ENCODE measurements around the gene SLFN13. TPM values are rescaled to one million over a fixed set of nuclear protein-coding genes. Genes with fewer than 3 reads are reported as not detected.

The SLFN13 gene
- total RNA-seq, 1 donor from 2014 or later: 25.7 TPM

DNA sequence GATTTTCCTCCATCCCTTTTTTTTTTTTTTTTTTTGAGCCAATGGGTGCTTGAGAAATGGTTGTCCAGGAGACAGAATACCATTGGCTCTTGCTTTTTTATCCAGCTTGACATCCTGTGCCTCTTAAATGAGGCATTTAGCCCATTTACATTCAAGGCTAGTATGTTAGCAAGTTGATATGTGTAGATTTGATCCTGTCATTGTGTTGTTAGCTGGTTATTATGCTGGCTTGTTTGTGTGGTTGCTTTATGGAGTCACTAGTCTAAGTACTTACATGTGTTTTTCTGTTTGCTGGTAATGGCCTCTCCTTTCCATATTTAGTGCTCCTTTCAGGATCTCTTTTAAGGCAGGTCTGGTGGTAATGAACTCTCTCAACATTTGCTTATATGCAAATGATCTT, 61.1 kb downstream of the SLFN13 start:
- intact Hi-C loops (cut with DNase I): no loop called here
- no peak for ATAC-seq
- no peak overlapping the region for H3K27ac ChIP-seq

More for the DNA sequence above, 61.1 kb downstream of the SLFN13 start:
- Histone ChIP-seq H3K27me3 (no peaks in the 10 kb centered on the region), H3K9me3 (no peaks in the 10 kb centered on the region), H3K36me3 (no peaks in the 10 kb centered on the region), H3K4me3 (no peak overlapping the region), H3K4me1 (no peaks in the 10 kb centered on the region)
- no peak for DNase-seq
- TF ChIP-seq, protein P1, sequence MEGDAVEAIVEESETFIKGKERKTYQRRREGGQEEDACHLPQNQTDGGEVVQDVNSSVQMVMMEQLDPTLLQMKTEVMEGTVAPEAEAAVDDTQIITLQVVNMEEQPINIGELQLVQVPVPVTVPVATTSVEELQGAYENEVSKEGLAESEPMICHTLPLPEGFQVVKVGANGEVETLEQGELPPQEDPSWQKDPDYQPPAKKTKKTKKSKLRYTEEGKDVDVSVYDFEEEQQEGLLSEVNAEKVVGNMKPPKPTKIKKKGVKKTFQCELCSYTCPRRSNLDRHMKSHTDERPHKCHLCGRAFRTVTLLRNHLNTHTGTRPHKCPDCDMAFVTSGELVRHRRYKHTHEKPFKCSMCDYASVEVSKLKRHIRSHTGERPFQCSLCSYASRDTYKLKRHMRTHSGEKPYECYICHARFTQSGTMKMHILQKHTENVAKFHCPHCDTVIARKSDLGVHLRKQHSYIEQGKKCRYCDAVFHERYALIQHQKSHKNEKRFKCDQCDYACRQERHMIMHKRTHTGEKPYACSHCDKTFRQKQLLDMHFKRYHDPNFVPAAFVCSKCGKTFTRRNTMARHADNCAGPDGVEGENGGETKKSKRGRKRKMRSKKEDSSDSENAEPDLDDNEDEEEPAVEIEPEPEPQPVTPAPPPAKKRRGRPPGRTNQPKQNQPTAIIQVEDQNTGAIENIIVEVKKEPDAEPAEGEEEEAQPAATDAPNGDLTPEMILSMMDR (IDR thresholded peaks at IDR 0.05): no peak

Other genes with a start within 250 kb of the SLFN13 start
- 58.4 TPM for gene SLFN5, start 205.7 kb downstream of the SLFN13 start, total RNA-seq
- 75.7 TPM for gene SLFN11, start 75.1 kb downstream of the SLFN13 start, total RNA-seq
- gene SLFN12, start 16.3 kb downstream of the SLFN13 start, total RNA-seq: 12.4 TPM
- 5.1 TPM for gene SLFN12L, start 88.9 kb upstream of the SLFN13 start, total RNA-seq
- not detected for gene SLFN14, start 112.1 kb upstream of the SLFN13 start, total RNA-seq
- 4.7 TPM for gene PEX12, start 129.8 kb upstream of the SLFN13 start, total RNA-seq
- gene AP2B1, start 138.6 kb upstream of the SLFN13 start, total RNA-seq: 153 TPM